ENCODE measurements around the gene ST7.

The ST7 gene

GRCh38 chr7:117262546-117262945 is 309.2 kb downstream of the ST7 start:
- H3K27me3 ChIP-seq (replicated peaks; ENCODE audit: control insufficient read depth, insufficient read depth, low read length) = no peaks in the 10 kb centered on the region
- DNase-seq (ENCODE audit: extremely low read depth, insufficient read length) = no peak
- TF ChIP-seq CTCF (IDR thresholded peaks at IDR 0.05; ENCODE audit: insufficient read depth, low read length, poor library complexity, severe bottlenecking) = no peak
- no peak overlapping the region for H3K4me3 ChIP-seq (replicated peaks; ENCODE audit: low read depth, low read length)
- no peaks in the 10 kb centered on the region for H3K36me3 ChIP-seq (ENCODE audit: control insufficient read depth, insufficient read depth, low read length)

- Histone ChIP-seq H3K36me3 (ENCODE audit: control insufficient read depth, insufficient read depth, low read length) (no peaks in the 10 kb centered on the region), H3K27me3 (replicated peaks; ENCODE audit: control insufficient read depth, insufficient read depth, low read length) (no peaks in the 10 kb centered on the region), H3K4me3 (replicated peaks; ENCODE audit: low read depth, low read length) (no peak overlapping the region)
- DNase-seq (ENCODE audit: extremely low read depth, insufficient read length) = no peak
- no peak for TF ChIP-seq CTCF (IDR thresholded peaks at IDR 0.05; ENCODE audit: insufficient read depth, low read length, poor library complexity, severe bottlenecking)
Observed at GRCh38 chr7:117264716-117265115, 311.4 kb downstream of the ST7 start.

- H3K4me3 ChIP-seq (replicated peaks; ENCODE audit: low read depth, low read length) = no peak overlapping the region
- H3K27me3 ChIP-seq (replicated peaks; ENCODE audit: control insufficient read depth, insufficient read depth, low read length) = no peaks in the 10 kb centered on the region
- H3K36me3 ChIP-seq (ENCODE audit: control insufficient read depth, insufficient read depth, low read length) = no peaks in the 10 kb centered on the region
- no peak for DNase-seq (ENCODE audit: extremely low read depth, insufficient read length)
- TF ChIP-seq CTCF (IDR thresholded peaks at IDR 0.05; ENCODE audit: insufficient read depth, low read length, poor library complexity, severe bottlenecking) = no peak
Observed at GRCh38 chr7:117269417-117269816, 316.1 kb downstream of the ST7 start.

GRCh38 chr7:117269886-117270285 is 316.6 kb downstream of the ST7 start:
- TF ChIP-seq CTCF (IDR thresholded peaks at IDR 0.05; ENCODE audit: insufficient read depth, low read length, poor library complexity, severe bottlenecking) = no peak
- H3K4me3 ChIP-seq (replicated peaks; ENCODE audit: low read depth, low read length) = no peak overlapping the region
- H3K27me3 ChIP-seq (replicated peaks; ENCODE audit: control insufficient read depth, insufficient read depth, low read length) = no peaks in the 10 kb centered on the region
- H3K36me3 ChIP-seq (ENCODE audit: control insufficient read depth, insufficient read depth, low read length) = no peaks in the 10 kb centered on the region
- DNase-seq (ENCODE audit: extremely low read depth, insufficient read length) = no peak

- Histone ChIP-seq H3K4me3 (replicated peaks; ENCODE audit: low read depth, low read length) (no peak overlapping the region), H3K27me3 (replicated peaks; ENCODE audit: control insufficient read depth, insufficient read depth, low read length) (no peaks in the 10 kb centered on the region), H3K36me3 (ENCODE audit: control insufficient read depth, insufficient read depth, low read length) (no peaks in the 10 kb centered on the region)
- DNase-seq (ENCODE audit: extremely low read depth, insufficient read length) = no peak
- TF ChIP-seq CTCF (IDR thresholded peaks at IDR 0.05; ENCODE audit: insufficient read depth, low read length, poor library complexity, severe bottlenecking) = no peak
Observed at GRCh38 chr7:117270371-117270770, 317.1 kb downstream of the ST7 start.

- no peak for DNase-seq (ENCODE audit: extremely low read depth, insufficient read length)
- Histone ChIP-seq H3K27me3 (replicated peaks; ENCODE audit: control insufficient read depth, insufficient read depth, low read length) (no peaks in the 10 kb centered on the region), H3K4me3 (replicated peaks; ENCODE audit: low read depth, low read length) (no peak overlapping the region)
Observed at GRCh38 chr7:117271566-117271965, 318.3 kb downstream of the ST7 start.

More at GRCh38 chr7:117271566-117271965, 318.3 kb downstream of the ST7 start:
- no peaks in the 10 kb centered on the region for H3K36me3 ChIP-seq (ENCODE audit: control insufficient read depth, insufficient read depth, low read length)
- TF ChIP-seq CTCF (IDR thresholded peaks at IDR 0.05; ENCODE audit: insufficient read depth, low read length, poor library complexity, severe bottlenecking) = no peak
